OCI-LY1 (cell line): Measurements from ENCODE around the gene TECTB.

ENCODE experiments used
- H2AFZ ChIP-seq: fragments of 200-600 bp; sonication (generic), shearing (Covaris generic); 2 replicates; pipeline ENCODE4 v1.6.0; 2014; ENCODE audit warnings: antibody characterized with exemption, mild to moderate bottlenecking, low read length
- H3F3A ChIP-seq: fragments of 200-600 bp; sonication (generic), shearing (Covaris generic); 2 replicates; pipeline ENCODE4 v1.6.0; 2014; ENCODE audit warnings: mild to moderate bottlenecking, antibody characterized with exemption, low read length, moderate library complexity; ENCODE audit not compliant: insufficient read depth
- H3K27ac ChIP-seq: fragments of 200-600 bp; sonication (generic); 2 replicates; pipeline ENCODE4 v1.5.1; 2014; ENCODE audit warnings: low read length, mixed run types, mild to moderate bottlenecking, low read depth; ENCODE audit not compliant: poor library complexity, severe bottlenecking
- H3K27me3 ChIP-seq: fragments of 200-600 bp; sonication (generic); 2 replicates; pipeline ENCODE4 v1.6.0; 2014; ENCODE audit warnings: antibody characterized with exemption, mild to moderate bottlenecking, low read length, moderate library complexity; ENCODE audit not compliant: insufficient read depth
- H3K36me3 ChIP-seq: fragments of 200-600 bp; sonication (generic); 2 replicates; pipeline ENCODE4 v1.6.1; 2014; ENCODE audit warnings: mild to moderate bottlenecking, antibody characterized with exemption, low read length, moderate library complexity, mixed read lengths; ENCODE audit not compliant: insufficient read depth
- H3K4me1 ChIP-seq: fragments of 200-600 bp; sonication (generic); 2 replicates; pipeline ENCODE4 v1.5.1; 2014; ENCODE audit warnings: mild to moderate bottlenecking, low read length, moderate library complexity; ENCODE audit not compliant: insufficient read depth, severe bottlenecking
- H3K4me2 ChIP-seq: fragments of 200-600 bp; sonication (generic), shearing (Covaris generic); 2 replicates; pipeline ENCODE4 v1.6.1; 2014; ENCODE audit warnings: low read length
- H3K4me3 ChIP-seq: fragments of 200-600 bp; sonication (generic); 2 replicates; pipeline ENCODE4 v1.5.1; 2014; ENCODE audit warnings: low read length, low read depth, mild to moderate bottlenecking, mixed read lengths; ENCODE audit not compliant: poor library complexity, severe bottlenecking
- H3K79me2 ChIP-seq: fragments of 200-600 bp; shearing (Covaris generic); 2 replicates; pipeline ENCODE4 v1.6.1; 2016; ENCODE audit warnings: mixed run types, low read length, mixed read lengths; ENCODE audit not compliant: insufficient read depth
- H3K9ac ChIP-seq: fragments of 200-600 bp; sonication (generic), shearing (Covaris generic); 2 replicates; pipeline ENCODE4 v1.6.1; 2014; ENCODE audit warnings: mild to moderate bottlenecking, low read length, mixed read lengths
- H3K9me2 ChIP-seq: fragments of 200-600 bp; sonication (generic), shearing (Covaris generic); 2 replicates; pipeline ENCODE4 v1.6.1; 2014; ENCODE audit warnings: low read depth, mild to moderate bottlenecking, low read length, mixed read lengths
- H3K9me3 ChIP-seq: fragments of 200-600 bp; shearing (Covaris generic); 2 replicates; pipeline ENCODE4 v1.6.1; 2014; ENCODE audit warnings: low read length, mixed read lengths
- H4K20me1 ChIP-seq: fragments of 200-600 bp; sonication (generic), shearing (Covaris generic); 2 replicates; pipeline ENCODE4 v1.6.0; 2016; ENCODE audit warnings: mild to moderate bottlenecking, low read length; ENCODE audit not compliant: insufficient read depth
- EZH2 ChIP-seq: fragments of 200-600 bp; sonication (generic), shearing (Covaris generic); IDR thresholded peaks from 2 replicates; pipeline ENCODE4 v1.8.0; 2017; ENCODE audit warnings: borderline replicate concordance, mixed run types, mild to moderate bottlenecking, antibody characterized with exemption, low read length, moderate library complexity, mixed read lengths
- TF ChIP-seq, protein P1 (sequence below): fragments of 200-600 bp; sonication (generic), shearing (Covaris generic); IDR thresholded peaks from 2 replicates; pipeline ENCODE4 v1.5.1; 2017; ENCODE audit warnings: mild to moderate bottlenecking, antibody characterized with exemption, low read length, moderate library complexity, mixed read lengths

The TECTB gene

GRCh38 chr10:112259688-112260087, 23.5 kb upstream of the TECTB start:
- H3K4me1 ChIP-seq, result no peaks in the 10 kb centered on the region
- no peaks in the 10 kb centered on the region for H3F3A ChIP-seq
- H3K9me2 ChIP-seq, result no peaks in the 10 kb centered on the region
- no peaks in the 10 kb centered on the region for H3K79me2 ChIP-seq
- no peaks in the 10 kb centered on the region for H3K36me3 ChIP-seq
- no peak overlapping the region for H2AFZ ChIP-seq
- H3K9me3 ChIP-seq, result no peaks in the 10 kb centered on the region
- H3K27me3 ChIP-seq, result no peaks in the 10 kb centered on the region
- no peak overlapping the region for H3K27ac ChIP-seq
- H3K9ac ChIP-seq, result no peak overlapping the region
- no peaks in the 10 kb centered on the region for H4K20me1 ChIP-seq
- H3K4me2 ChIP-seq, result no peak overlapping the region
- H3K4me3 ChIP-seq, result no peak overlapping the region
- TF ChIP-seq EZH2, result no peak
- TF ChIP-seq, protein P1, sequence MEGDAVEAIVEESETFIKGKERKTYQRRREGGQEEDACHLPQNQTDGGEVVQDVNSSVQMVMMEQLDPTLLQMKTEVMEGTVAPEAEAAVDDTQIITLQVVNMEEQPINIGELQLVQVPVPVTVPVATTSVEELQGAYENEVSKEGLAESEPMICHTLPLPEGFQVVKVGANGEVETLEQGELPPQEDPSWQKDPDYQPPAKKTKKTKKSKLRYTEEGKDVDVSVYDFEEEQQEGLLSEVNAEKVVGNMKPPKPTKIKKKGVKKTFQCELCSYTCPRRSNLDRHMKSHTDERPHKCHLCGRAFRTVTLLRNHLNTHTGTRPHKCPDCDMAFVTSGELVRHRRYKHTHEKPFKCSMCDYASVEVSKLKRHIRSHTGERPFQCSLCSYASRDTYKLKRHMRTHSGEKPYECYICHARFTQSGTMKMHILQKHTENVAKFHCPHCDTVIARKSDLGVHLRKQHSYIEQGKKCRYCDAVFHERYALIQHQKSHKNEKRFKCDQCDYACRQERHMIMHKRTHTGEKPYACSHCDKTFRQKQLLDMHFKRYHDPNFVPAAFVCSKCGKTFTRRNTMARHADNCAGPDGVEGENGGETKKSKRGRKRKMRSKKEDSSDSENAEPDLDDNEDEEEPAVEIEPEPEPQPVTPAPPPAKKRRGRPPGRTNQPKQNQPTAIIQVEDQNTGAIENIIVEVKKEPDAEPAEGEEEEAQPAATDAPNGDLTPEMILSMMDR, result no peak

- Histone ChIP-seq H3F3A (no peaks in the 10 kb centered on the region), H3K4me2 (no peak overlapping the region), H3K9me3 (no peaks in the 10 kb centered on the region), H3K9ac (no peak overlapping the region), H3K79me2 (no peaks in the 10 kb centered on the region), H3K9me2 (no peaks in the 10 kb centered on the region), H3K4me3 (no peak overlapping the region), H2AFZ (no peak overlapping the region), H3K36me3 (no peaks in the 10 kb centered on the region), H3K4me1 (no peaks in the 10 kb centered on the region), H4K20me1 (no peaks in the 10 kb centered on the region), H3K27ac (no peak overlapping the region), H3K27me3 (no peaks in the 10 kb centered on the region)
- no peak for TF ChIP-seq EZH2
- TF ChIP-seq, protein P1, result no peak
Observed at GRCh38 chr10:112260831-112261230, 22.4 kb upstream of the TECTB start.

DNA sequence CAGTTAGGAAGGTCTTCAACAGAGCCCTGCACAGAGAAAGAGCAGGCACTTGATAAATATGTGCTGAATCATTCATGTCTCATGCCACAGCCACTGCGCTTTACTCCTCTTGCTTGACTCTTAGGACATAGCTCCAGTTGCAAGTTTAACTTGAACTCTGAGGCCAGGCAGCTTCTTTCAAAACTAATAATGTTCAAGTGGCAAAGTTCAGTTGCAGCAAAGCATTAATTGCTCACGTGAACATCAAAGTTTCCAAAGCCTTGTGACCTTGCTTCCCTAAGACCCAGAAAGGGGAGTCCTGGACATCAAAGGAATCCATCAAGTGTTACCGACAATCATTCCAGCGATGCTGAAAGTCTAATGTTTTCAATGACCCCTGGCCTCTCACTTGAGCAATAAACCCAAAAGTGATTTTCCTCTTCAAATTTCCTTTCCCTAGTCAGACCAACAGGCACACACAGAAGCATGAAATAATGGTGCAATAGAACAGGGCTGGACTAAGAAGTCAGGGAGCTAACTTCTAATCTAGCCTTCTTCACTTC, 21.8 kb upstream of the TECTB start:
- H3K9me2 ChIP-seq, result no peaks in the 10 kb centered on the region
- no peak overlapping the region for H3K27ac ChIP-seq
- H3K27me3 ChIP-seq, result no peaks in the 10 kb centered on the region
- no peaks in the 10 kb centered on the region for H3K79me2 ChIP-seq
- H3K4me2 ChIP-seq, result no peak overlapping the region
- no peaks in the 10 kb centered on the region for H3K9me3 ChIP-seq
- no peaks in the 10 kb centered on the region for H3K36me3 ChIP-seq
- no peak overlapping the region for H3K9ac ChIP-seq
- H3F3A ChIP-seq, result no peaks in the 10 kb centered on the region
- no peaks in the 10 kb centered on the region for H4K20me1 ChIP-seq
- H2AFZ ChIP-seq, result no peak overlapping the region
- H3K4me1 ChIP-seq, result no peaks in the 10 kb centered on the region
- no peak overlapping the region for H3K4me3 ChIP-seq
- TF ChIP-seq EZH2, result no peak
- TF ChIP-seq, protein P1, result no peak
